ENCODE results near the gene SKAP1. TPM values are rescaled to one million over a fixed set of nuclear protein-coding genes. Genes with fewer than 3 reads are reported as not detected.

SKAP1 gene
- total RNA-seq, 1 donor from 2014 or later, result 0.69 TPM

DNA sequence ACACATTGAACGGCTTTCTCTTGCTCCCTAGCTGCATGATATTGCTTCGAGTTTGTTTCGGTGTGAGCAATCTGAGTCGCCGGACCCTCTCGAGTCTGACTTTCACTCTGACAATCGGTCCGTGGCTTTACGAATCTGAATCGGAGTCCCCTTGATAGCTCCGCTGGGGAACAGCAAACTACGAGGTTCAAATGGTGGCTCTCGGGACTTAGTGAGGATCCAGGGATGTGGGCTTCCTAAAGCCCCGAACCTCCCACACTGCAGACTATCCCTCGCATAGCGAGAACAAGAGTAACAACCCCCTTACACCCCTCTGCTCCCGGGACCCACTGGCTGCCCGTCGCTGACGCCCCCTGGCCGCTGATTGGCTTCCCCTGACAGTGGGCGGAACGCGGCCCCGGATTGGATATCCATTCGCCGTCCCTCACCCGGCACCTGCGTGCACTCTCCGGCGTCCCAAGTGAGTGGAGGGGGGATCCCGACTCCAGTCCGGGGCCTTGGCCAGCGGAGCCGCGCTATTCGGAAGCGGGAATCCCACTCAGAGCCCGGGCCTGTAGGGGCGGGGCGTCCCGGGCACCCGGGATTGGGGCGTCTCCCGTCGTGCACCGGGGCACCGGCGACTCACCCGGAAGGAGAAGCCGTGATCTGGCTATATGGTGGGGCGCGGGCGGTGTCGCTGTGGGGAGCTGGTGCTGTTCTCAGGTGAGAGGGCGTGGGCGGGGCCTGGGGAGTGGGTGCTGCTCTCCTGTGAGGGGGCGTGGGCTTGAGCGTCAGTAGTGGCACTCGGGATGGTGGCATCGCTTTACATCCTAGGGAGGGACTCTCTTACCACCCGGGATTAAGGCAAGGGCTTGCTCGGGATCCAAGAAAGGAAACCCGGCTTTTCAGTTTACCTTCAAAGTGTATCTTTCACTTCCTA lies 322.6 kb downstream of the SKAP1 start, which contains the start of gene SNX11:
Gene SNX11, plus strand, starts transcription at position 630 of the 919 bp plus-strand sequence. CDS start 4,278 bp downstream, outside the sequence.
- peak; percentile 92 for DNase-seq (ENCODE audit: low spot score, unreplicated experiment)
- peak within 1 kb of the TSS; percentile 94 for H3K27ac Mint-ChIP-seq
- H3K9me3 Mint-ChIP-seq (ENCODE audit: low read depth), result no peaks in the 10 kb centered on the region
- TF ChIP-seq, protein P1, sequence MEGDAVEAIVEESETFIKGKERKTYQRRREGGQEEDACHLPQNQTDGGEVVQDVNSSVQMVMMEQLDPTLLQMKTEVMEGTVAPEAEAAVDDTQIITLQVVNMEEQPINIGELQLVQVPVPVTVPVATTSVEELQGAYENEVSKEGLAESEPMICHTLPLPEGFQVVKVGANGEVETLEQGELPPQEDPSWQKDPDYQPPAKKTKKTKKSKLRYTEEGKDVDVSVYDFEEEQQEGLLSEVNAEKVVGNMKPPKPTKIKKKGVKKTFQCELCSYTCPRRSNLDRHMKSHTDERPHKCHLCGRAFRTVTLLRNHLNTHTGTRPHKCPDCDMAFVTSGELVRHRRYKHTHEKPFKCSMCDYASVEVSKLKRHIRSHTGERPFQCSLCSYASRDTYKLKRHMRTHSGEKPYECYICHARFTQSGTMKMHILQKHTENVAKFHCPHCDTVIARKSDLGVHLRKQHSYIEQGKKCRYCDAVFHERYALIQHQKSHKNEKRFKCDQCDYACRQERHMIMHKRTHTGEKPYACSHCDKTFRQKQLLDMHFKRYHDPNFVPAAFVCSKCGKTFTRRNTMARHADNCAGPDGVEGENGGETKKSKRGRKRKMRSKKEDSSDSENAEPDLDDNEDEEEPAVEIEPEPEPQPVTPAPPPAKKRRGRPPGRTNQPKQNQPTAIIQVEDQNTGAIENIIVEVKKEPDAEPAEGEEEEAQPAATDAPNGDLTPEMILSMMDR (IDR thresholded peaks at IDR 0.05; ENCODE audit: unreplicated experiment), result no peak
- H3K4me1 Mint-ChIP-seq (ENCODE audit: low read depth), result peaks cover 14% of the 10 kb centered on the region
- no peaks in the 10 kb centered on the region for H3K27me3 Mint-ChIP-seq
- H3K36me3 Mint-ChIP-seq (ENCODE audit: insufficient read depth), result peaks cover 1% of the 10 kb centered on the region
- peak within 1 kb of the TSS; percentile 89 for H3K4me3 Mint-ChIP-seq (ENCODE audit: low read depth)

DNA sequence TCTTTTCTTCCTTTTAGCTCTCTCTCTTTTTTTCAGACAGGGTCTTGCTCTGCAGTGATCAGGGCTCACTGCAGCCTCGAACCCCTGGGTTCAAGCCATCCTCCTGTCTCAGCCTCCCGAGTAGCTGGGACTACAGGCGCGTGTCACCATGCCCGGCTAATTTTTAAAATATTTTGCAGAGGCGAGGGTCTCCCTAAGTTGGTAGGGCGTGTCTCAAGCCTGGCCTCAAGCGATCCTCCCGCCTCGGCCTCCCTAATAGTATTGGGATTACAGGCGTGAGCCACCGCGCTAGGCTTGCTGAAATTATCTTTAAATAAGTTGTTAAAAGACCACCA lies 323.2 kb downstream of the SKAP1 start:
- Mint-ChIP-seq H3K27ac (no peak overlapping the region), H3K36me3 (ENCODE audit: insufficient read depth) (no peaks in the 10 kb centered on the region)

DNA sequence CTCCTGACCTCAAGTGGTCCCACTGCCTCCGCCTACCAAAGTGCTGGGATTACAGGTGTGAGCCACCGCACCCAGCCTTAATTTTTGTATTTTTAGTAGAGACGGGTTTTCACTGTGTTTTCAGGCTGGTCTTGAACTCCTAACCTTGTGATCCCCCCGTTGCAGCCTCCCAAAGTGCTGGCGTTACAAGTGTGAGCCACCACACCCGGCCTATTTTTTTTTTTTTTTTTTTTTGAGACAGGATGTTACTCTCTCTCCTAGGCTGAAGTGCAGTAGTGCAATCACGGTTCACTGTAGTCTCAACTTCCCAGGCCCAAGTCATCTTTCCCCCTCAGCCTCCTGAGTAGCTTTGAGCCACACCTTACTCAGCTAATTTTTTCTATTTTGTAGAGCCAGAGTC lies 325.6 kb downstream of the SKAP1 start:
- DNase-seq (ENCODE audit: low spot score, unreplicated experiment), result no peak
- H3K4me1 Mint-ChIP-seq (ENCODE audit: low read depth), result peaks cover 19% of the 10 kb centered on the region
- TF ChIP-seq, protein P1 (IDR thresholded peaks at IDR 0.05; ENCODE audit: unreplicated experiment), result no peak
- no peaks in the 10 kb centered on the region for H3K9me3 Mint-ChIP-seq (ENCODE audit: low read depth)
- H3K27ac Mint-ChIP-seq, result no peak overlapping the region
- H3K27me3 Mint-ChIP-seq, result no peaks in the 10 kb centered on the region
- H3K36me3 Mint-ChIP-seq (ENCODE audit: insufficient read depth), result peaks cover 1% of the 10 kb centered on the region
- no peak overlapping the region for H3K4me3 Mint-ChIP-seq (ENCODE audit: low read depth)

More for the DNA sequence above, 323.2 kb downstream of the SKAP1 start:
- Mint-ChIP-seq H3K4me3 (ENCODE audit: low read depth) (peak overlapping the region; percentile 89), H3K27me3 (no peaks in the 10 kb centered on the region), H3K4me1 (ENCODE audit: low read depth) (peaks cover 14% of the 10 kb centered on the region), H3K9me3 (ENCODE audit: low read depth) (no peaks in the 10 kb centered on the region)
- TF ChIP-seq, protein P1 (IDR thresholded peaks at IDR 0.05; ENCODE audit: unreplicated experiment), result no peak
- no peak for DNase-seq (ENCODE audit: low spot score, unreplicated experiment)

DNA sequence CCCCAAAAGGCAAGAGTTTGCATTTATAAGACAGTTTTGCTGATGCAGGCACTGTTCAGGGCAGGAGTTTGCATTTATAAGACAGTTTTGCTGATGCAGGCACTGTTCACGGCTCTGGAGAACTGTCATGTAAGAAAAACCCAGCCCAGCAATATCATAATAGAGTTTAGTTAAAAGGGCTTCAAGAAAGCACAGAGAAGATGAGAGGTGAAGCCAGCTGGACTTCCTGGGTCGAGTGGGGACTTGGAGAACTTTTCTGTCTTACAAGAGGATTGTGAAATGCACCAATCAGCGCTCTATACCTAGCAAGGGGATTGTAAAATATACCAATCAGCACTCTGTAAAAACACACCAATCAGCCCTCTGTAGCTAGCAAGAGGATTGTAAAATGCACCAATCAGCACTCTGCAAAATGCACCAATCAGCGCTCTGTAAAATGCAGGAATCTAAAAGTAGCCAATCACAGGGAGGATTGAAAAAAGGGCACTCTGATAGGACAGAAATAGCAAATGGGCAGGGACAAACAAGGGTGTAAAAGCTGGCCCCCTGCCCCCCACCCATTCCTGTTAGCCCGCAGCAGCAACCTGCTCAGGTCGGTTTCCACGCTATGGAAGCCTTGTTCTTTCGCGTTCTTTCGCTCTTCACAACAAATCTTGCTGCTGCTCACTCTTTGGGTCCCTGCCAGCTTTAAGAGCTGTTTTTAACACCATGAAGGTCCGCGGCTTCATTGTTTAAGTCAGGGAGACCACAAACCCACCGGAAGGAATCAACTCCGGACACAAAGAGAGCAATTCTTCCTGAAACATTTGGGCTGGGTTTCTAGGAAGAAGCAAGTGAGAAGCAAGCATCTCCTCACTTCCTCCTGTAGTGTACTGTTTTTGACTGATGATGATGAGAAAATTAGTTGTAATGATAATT lies 327.0 kb downstream of the SKAP1 start:
- TF ChIP-seq, protein P1 (IDR thresholded peaks at IDR 0.05; ENCODE audit: unreplicated experiment), result no peak
- peaks cover 10% of the 10 kb centered on the region for H3K4me1 Mint-ChIP-seq (ENCODE audit: low read depth)
- peaks cover 1% of the 10 kb centered on the region for H3K36me3 Mint-ChIP-seq (ENCODE audit: insufficient read depth)
- H3K9me3 Mint-ChIP-seq (ENCODE audit: low read depth), result no peaks in the 10 kb centered on the region
- no peak overlapping the region for H3K27ac Mint-ChIP-seq
- H3K4me3 Mint-ChIP-seq (ENCODE audit: low read depth), result peak overlapping the region; percentile 97
- DNase-seq (ENCODE audit: low spot score, unreplicated experiment), result no peak
- no peaks in the 10 kb centered on the region for H3K27me3 Mint-ChIP-seq

Data from progenitor cell of endocrine pancreas (in vitro differentiated cells).